SHP77 (cell line): ENCODE measurements around the gene S1PR2.
A peak's percentile ranks its signal among the peaks of the same experiment; 100 is the strongest.
"Not testable (repeated sequence)": the region's sequence is repeated elsewhere in the genome, so short reads cannot be mapped to it uniquely, and the experiment has no call there.

Experiments
- DNase-seq, 2 experiments: peaks; one replicate each; lab custom pipeline; 2025; lab: John Stamatoyannopoulos, UW

Gene S1PR2

DNA sequence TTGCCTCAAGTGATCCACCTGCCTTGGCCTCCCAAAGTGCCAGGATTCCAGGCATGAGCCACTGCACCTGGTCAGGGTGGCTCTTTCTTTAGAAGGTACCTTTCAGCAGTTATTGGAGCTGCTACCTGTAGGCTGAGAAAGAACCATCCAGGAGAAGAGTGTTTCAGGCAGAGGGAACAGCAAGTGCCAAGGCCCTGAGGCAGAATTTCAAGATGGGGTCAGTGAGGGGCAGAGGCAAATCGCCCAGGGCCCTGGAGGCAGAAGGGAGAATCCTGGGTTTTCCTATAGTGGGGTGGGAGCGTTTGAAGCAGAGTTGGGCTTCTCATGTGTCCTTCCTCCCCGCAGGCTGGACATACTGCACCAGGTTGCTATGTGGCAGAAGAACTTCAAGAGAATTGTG is 23.1 kb upstream of the S1PR2 start:
- DNase-seq: no peak

DNA sequence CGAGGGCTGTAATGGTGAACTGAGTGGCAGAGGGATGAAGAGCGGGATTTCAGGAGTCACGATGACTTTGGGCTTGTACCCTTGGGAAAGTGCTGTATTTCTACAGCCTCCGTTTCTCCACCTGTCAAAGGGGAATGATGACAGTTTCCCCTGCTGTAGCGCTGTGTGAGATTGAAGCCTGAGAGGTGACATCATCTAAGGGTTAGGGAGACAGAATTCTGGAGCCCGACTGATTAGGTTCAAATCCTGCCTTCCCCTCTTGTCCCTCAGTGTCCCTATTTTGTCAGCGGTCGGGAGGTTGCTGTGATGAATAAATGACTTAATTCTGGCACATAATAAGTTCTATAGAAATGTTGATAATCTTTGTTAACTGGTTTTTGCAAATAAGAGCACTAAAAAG is 21.6 kb upstream of the S1PR2 start:
- DNase-seq: no peak

DNA sequence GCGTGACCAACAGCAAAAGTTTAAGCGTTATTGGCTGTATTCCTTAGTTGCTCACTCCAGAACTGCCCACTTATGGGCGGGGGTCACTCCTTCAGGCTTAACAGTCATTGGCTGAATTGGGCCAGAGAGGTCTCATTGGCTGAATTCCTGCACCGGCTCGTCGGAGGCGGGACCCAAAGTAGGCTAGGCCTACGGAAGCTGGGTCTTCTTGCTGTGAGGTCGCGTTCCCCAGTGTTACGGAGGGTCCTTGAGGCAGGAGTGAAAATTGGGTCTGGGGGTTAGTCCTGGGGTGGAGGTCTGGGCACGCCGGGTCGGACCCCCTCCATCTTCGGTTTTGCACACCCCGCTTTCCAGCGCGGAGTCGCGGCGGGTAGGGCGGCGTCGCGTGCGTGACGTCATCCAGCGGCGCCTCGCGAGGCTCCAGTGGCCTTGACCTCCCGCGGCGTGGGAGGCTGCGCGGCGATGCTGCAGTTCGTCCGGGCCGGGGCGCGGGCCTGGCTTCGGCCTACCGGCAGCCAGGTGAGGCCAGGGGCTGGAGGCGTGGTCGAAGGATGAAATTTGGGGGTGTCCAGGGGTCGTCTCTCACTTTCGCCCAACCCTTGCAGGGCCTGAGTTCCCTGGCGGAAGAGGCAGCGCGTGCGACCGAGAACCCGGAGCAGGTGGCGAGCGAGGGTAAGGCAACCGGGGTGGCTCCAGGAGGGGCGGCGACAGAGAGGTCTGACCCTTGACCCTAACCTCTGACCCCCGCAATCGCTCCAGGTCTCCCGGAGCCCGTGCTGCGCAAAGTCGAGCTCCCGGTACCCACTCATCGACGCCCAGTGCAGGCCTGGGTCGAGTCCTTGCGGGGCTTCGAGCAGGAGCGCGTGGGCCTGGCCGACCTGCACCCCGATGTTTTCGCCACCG is 20.9 kb upstream of the S1PR2 start, which contains the start of gene MRPL4:
TSS of gene MRPL4 (plus strand) at position 423 of the 903 bp plus-strand sequence. CDS start at position 463, 40 bp downstream.
- peak; percentile 98 to 99 for DNase-seq

DNA sequence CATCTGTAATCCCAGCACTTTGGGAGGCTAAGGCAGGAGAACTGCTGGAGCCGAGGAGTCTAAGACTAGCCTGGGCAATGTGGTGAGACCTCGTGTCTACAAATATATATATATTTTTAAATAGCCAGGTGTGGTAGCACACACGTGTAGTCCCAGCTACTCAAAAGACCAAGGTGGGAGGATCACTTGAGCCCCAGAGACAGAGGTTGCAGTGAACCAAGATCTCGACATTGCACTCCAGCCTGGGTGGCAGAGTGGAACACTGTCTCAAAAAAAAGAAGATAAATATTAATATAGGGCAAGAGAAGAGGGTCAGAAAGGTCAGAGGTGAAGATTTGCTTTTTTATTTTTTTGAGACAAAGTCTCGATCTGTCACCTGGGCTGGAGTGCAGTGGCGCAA is 15.4 kb upstream of the S1PR2 start:
- no peak for DNase-seq

DNA sequence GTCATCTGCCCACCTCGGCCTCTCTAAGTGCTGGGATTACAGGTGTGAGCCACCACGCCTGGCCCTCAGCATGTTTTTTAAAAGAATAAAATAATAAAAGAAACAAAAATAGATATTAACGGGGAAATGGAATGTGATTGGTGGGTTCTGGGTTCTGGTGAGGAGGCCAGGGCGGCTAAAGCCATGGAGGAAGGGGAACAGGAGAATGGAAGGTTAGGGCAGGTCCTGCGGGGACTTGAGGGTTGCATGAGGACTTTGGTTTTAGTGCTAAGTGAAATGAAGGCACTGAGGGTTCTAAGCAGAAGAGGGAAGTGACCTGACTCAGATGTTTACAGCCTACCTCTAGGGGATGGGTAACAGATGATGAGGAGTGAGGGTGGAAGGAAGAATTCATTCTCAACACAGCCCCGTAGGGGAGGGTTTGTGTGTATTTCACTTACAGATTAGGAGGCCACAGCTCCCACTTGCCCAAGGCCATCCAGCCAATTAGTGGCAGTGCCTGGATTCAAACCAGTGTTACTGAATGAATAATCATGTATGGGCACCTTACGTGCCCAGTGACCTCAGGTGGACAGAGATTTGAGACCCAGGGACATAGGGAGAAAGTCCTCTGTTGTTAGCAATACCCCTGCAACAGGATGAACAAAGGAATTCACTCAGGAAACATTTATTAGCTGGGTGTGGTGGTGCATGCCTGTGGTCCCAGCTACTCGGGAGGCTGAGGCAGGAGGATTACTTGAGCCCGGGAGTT is 14.2 kb upstream of the S1PR2 start:
- no peak for DNase-seq

DNA sequence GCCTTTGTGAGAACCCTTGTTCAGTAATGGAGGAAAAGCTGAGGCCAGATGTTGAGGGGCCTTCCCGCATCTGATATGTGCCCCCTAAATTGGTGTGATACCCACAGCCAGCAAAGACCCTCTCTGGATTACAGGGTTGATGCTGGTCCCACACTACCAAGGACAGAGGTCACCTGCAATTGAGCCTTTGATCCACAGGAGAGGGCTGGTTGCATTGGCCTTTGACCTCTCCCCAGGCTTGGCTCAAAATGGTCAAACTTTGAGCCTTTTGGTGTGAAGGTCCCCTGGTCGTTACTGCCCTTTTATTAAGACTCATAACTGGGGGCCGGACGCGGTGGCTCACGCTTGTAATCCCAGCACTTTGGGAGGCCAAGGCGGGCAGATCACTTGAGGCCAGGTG is 12.5 kb upstream of the S1PR2 start:
- no peak for DNase-seq

DNA sequence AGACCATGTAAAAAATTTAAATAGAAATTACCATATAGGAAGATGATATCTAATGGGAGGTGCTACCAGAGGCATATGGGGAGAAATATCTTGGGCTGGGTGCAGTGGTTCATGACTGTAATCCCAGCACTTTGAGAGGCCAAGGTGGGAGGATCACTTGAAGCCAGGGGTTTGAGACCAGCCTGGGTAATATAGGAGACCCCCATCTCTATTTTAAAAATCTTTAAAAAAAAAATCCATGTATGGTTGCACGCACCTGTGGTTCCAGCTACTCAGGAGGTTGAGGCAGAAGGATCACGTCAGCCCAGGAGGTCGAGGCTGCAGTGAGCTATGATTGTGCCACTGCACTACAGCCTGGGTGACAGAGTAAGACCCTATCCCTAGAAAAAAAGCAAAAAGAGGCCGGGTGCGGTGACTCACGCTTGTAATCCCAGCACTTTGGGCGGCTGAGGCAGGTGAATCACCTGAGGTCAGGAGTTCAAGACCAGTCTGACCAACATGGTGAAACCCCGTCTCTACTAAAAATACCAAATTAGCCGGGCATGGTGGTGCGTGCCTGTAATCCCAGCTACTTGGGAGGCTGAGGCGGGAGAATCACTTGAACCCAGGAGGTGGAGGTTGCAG is 10.8 kb upstream of the S1PR2 start:
- not testable (repeated sequence) for DNase-seq

DNA sequence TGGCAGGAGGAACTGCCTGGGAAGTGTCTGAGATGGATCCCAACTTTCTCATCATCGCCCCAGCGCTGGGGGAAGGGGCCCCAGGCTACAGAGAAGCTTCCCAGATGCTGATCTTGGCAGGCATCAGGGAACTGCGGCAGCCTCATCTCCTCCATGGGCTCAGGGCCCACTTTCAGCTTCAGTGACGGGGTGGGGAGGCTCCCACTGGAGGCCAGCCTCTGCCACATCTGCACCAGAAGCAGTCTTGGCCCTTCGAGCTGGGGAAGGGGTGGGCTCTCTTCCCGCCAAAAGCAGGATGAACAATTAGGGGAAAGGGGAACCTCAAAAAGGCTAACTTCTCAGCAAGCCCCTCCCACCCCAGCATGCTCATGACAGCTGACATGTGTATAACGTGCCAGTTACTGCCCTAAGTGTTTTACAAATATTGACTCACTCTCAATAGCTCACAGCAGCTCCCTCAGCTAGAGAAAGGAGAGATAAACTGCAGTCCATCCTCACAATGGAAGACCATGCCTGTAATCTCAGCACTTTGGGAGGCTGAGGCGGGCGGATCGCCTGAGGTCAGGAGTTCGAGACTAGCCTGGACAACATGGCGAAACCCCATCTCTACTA is 7.1 kb upstream of the S1PR2 start:
- DNase-seq: peak; percentile 89 to 96

DNA sequence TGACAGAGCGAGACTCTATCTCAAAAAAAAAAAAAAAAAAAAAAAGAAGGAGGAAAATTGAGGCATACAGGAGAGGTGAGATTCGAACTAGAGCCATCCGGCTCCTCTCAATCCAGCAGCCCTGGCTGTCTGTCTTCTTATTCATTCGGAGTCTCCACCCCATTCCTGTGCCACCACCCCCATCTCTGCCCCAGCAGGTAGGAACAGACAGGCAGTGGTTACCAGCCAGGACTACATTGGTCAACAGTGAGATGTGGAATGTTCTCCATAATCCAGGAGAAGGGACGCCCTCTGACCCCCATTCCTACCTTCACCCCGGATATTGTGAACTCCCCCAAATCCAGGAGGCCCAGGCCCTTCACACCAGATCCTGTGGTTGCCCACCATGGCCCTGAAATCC is 6.6 kb upstream of the S1PR2 start:
- DNase-seq: peak; percentile 41 to 71

DNA sequence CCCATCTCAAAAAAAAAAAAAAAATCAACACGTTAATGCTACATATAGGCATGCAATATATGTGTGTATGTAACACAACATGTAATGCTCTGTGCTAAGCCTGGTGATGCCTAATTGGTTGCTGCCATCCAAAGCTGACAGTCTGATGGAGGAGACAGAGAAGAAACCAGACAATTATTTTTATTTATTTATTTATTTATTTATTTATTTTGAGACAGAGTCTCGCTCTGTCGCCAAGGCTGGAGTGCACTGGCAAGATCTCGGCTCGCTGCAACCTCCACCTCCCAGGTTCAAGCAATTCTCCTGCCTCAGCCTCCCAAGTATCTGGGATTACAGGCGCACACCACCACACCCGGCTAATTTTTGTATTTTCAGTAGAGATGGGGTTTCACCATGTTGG is 4.3 kb upstream of the S1PR2 start:
- not testable (repeated sequence) for DNase-seq

DNA sequence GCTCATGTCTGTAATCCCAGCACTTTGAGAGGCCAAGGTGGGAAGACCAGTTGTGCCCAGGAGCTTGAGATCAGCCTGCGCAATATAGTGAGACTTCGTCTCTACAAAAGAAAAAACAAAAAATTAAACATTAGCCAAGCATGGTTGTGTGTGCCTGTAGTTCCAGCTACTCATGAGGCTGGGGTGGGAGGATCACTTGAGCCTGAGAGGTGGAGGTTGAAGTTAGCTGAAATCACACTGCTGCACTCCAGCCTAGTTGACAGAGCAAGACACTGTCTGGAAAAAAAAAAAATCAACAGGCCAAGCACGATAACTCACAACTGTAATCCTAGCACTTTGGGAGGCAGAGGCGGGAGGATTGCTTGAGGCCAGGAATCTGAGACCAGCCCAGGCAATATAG is 3.9 kb upstream of the S1PR2 start:
- no peak for DNase-seq

DNA sequence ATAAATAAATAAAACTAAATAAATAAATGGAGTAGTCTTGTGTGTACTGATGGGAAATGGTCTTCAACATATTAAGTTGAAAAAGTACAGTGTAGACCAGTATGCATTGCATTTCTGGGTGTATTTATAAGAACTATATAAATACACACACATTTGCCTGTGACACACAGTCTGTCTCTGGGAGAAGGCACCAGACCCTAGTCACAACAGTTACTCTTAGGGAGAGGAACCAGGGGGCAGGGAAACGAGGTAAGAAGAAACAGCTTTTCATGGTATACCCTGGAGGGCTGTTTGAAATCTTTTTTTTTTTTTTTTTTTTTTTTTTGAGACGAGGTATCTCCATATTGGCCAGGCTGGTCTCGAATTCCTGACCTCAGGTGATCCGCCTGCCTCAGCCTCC is 2.8 kb upstream of the S1PR2 start:
- no peak for DNase-seq

DNA sequence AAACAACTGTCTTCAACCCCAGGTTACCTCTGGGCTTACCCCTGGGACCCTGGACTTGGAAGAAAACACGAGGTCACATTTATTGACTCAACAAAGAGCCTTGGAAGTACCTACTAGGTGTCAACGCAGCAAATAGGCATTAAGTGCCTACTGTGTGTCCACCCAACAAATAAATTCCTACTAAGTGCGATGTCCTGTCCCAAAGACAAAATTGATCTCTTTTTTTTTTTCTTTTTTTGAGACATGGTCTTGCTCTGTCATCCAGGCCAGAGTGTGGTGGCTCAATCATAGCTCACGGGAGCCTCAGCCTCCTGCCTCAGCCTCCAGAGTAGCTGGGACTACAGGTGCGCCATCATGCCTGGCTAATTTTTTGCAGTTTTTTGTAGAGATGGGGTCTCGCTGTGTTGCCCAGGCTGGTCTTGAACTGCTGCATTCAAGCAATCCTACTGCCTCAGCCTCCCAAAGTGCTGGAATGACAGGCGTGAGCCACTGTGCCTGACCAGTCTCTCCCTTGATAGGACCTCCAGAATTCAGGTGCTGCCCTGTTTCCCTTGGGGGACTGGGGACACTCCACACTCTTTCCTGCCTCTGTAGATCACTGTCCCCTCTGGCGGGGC is 589 bp upstream of the S1PR2 start:
- no peak for DNase-seq

DNA sequence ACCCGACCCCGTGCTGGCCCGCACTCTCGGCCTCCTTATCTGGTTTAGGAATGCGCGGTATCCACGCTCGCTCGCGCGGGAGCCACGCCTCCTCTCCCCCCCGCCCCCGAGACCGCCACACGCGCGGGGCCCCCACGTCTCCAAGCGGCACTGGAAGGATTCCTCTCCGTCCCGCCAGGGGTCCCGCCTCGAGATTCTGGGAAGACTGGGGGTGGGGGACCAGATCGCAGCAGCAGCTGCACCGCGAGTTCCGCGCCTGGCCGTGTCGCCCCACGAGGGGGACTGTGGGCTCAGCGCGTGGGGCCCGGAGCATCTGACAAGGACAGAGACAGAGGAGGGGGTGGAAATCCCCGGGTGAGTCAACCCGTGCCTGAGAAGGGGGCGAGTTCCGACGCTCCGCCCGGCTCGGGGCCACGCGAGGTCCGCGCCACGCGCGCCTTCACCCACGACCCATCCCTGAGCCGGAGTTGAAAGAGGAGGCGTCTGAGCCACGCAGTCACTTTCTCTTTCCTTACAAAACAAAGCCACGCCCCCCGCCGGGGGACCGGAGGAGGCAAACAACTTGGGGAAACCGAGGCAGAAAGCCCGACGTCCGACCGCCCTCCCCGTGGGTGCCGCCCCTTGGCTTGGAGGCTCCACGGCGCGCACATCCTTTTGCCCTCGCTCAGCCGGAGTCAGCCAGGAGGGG is 814 bp downstream of the S1PR2 start:
- no peak for DNase-seq

DNA sequence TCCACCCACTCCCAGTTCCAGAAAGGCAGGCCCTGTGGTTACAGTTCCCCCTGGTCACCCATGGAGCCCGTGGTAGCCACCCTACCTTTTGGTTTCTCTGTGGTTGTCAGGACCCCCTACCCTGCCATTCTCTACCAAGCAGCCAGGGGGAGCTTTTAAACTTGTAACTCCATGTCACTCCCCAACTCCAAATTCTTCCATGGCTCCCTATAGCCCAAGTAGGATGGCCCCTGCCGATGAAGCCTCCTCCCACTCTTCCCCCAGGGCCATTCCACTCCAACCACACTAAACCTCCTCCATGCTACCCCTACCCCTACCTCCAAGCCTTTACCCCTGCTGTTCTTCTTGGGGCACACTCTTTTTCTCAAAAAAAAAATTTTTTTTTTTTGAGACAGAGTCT is 2.2 kb downstream of the S1PR2 start:
- peak; percentile 54 to 61 for DNase-seq

DNA sequence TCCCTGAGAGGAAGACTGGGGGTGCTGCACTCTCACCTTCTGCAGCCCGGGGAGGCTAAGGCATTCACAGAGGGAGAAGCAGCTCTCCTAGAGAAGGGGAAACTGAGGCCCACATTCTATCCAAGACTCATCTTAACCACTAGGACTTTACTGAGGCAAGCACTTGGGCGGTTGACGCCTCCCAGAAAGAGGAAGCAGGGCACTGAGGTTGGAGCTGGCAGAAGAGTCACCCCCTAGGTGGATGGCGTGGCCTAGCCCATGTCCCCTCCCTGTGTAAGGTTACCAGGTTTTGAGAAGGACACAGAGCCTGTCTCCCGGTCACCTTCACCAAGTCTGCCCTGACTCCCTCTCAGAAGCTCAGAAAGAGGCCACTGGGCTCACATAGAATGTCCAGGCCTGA is 2.7 kb downstream of the S1PR2 start:
- no peak for DNase-seq

DNA sequence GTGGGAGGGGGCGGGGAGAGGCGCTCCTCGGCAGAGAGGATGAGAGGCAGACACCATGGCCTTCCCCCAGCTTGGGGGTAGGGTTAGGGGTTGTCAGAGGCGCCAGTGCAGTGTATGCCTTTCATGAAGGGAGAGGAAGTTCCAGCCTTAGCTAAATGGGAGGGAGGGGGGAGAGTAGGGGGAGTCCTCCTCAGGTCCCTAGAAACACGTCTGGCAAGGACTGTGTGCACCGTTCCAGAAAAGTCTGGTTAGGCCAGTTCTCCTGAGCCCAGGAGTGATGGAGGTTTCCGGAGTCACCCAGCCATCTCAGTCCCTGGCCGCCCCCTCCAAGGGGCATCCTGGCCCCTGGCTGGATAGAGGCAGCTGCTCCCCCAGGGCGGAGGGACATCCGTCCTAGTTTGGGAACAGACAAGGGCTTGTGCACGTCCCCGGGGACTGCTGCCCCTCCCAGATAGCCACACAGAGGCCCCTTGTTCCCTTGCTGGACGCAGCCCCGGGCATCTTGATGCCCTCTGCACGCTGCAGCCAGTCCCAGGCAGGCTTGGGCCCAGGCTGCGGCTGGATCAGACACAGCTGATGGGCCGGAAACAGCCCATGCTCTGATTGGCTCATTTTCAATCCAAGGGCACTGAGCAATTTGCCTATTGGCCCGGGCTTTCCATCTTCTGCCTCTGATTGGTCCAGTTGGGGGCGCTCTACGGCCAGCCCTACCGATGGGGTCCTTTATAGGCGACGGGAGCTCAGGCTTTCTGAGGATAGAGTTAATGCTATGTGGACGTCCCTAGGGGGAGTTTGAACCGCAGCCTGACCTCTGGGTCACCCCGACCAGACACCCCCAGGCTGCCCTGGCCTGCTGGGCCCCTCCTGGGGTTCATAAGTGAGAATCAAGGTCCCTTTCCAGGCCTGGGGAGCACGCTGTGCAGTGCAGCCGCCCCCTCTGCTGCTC is 3.8 kb downstream of the S1PR2 start:
- DNase-seq: no peak

DNA sequence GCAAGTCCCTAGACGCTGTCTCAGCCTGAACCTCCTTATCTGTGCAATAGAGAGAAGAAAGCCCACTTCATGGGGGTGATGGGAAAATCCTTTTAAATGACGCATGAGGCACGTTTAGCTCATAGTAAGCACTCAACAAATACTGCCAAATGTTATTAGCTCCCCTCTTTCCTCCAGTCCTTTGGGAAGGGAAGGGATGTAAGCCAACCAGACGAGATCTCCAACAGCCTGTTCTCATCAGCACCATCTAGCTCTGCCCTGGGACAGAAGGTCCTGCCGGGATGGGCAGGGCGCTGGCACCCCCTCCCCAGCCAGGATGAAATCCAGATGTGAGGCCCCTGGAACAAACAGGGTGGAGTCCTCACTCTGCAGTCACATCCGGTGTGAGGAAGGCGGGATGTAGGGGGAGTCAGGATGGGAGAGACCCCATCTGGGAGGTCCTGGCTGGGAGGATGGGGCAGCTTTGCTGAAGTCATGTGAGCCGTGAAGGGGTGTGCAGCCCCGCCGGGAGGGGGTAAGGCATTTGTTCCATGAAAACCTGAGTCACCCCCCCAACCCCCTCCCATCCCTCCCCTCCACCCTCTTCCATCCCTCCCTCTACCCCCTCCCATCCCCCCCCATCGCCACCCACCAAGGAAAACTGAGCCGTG is 4.6 kb downstream of the S1PR2 start:
- DNase-seq: no peak

DNA sequence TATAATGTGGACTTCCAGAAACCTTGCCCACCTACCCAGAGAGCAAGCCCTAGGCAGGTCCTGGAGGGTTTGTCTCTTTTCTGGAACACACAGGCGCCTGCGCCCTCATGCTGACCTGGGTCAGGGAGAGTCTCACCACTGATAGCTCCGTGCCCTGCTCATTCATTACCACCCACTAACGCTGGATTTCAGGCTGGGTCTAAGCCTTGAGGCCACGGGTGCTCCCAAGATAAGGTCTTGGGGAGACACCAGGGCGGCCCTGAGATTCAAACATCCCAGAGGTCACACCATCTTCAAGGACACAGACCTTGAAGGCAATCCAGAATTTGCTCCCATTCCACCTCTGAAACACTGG is 5.1 kb downstream of the S1PR2 start:
- no peak for DNase-seq

DNA sequence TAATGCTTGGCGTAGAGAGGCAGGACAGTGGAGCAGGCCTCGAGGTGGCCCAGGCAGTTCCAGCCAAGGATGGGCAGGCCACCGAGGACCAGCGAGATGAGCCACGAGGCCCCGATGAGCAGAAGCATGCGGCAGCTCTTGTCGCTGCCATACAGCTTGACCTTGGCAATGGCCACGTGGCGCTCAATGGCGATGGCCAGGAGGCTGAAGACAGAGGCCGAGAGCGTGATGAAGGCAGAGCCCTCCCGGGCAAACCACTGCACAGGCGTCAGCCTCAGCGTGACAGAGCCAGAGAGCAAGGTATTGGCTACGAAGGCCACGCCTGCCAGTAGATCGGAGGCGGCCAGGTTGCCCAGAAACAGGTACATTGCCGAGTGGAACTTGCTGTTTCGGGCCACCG is 6.8 kb downstream of the S1PR2 start:
- DNase-seq: no peak
